K562 (cell line): Measurements from ENCODE around the gene FOSL2.

Source experiments
- MEF2D ChIP-seq: conservative IDR thresholded peaks from 2 replicates; pipeline ENCODE4 v1.6.1; 2016; ENCODE audit warnings: low read depth, missing genetic modification characterization, missing compliant biosample characterization
- ZNF282 ChIP-seq: sonication (generic); formaldehyde crosslinking; IDR thresholded peaks from 2 replicates; pipeline ENCODE4 v1.8.1; 2023; ENCODE audit warnings: missing genetic modification reagents

- TF ChIP-seq MEF2D (tag) (no peak), ZNF282 (CRISPR knock-in tag) (no peak)
Measured at GRCh38 chr2:28397043-28397381, 4.4 kb downstream of the FOSL2 start.
